Transverse colon (tissue), 4 donors: ENCODE data around the gene NAA25. TPM values are rescaled to one million over a fixed set of nuclear protein-coding genes. Genes with fewer than 3 reads are reported as not detected.
A peak's percentile ranks its signal among the peaks of the same experiment; 100 is the strongest.

Experiments
- DNase-seq: peaks from one replicate; pipeline ENCODE4 v3.0.0-alpha.2; 2019
- H3K27ac ChIP-seq, 4 donors: fragments of 200-600 bp; sonication (generic); 2 replicates each; pipeline ENCODE4 v1.5.1; 2016 to 2018; ENCODE audit warnings: inconsistent platforms in 4 of 4
- H3K27me3 ChIP-seq: fragments of 200-600 bp; sonication (generic); 2 replicates; pipeline ENCODE4 v1.5.1; 2017; ENCODE audit warnings: inconsistent platforms
- H3K36me3 ChIP-seq, 4 donors: fragments of 200-600 bp; sonication (generic); 2 replicates each; pipeline ENCODE4 v1.5.1; 2017 to 2019; ENCODE audit warnings: inconsistent platforms in 4 of 4
- H3K4me1 ChIP-seq, 4 donors: fragments of 200-600 bp; sonication (generic); 2 replicates each; pipeline ENCODE4 v1.5.1; 2017 to 2020; ENCODE audit warnings: inconsistent platforms in 4 of 4
- H3K4me3 ChIP-seq, 4 donors: fragments of 200-600 bp; sonication (generic); 1 replicate in 1 of 4; 2 replicates in 3 of 4; pipeline versions ENCODE4 v1.5.1 to v1.6.1; 2017 to 2019; ENCODE audit warnings: inconsistent platforms in 4 of 4
- H3K9me3 ChIP-seq, 2 donors: fragments of 200-600 bp; sonication (generic); 2 replicates each; pipeline ENCODE4 v1.5.1; 2017 to 2019; ENCODE audit warnings: inconsistent platforms in 2 of 2
- EP300 ChIP-seq: sonication (generic); formaldehyde crosslinking; IDR thresholded peaks from one replicate; pipeline ENCODE4 v1.6.1; 2017; ENCODE audit warnings: antibody characterized with exemption, low read depth
- POLR2A ChIP-seq: fragments of 450-650 bp; IDR thresholded peaks from one replicate; pipeline ENCODE4 v1.6.1; 2016; ENCODE audit warnings: antibody characterized with exemption, mild to moderate bottlenecking, moderate library complexity
- POLR2AphosphoS5 ChIP-seq, 3 donors: sonication (generic); formaldehyde crosslinking; IDR thresholded peaks; one replicate each; pipeline ENCODE4 v1.6.1; 2016; ENCODE audit warnings: antibody characterized with exemption in 3 of 3
- WGBS, 2 donors: methylation state at CpG; one replicate each; pipeline ENCODE4 v1.1.5; 2018; ENCODE audit warnings: low coverage in 1 of 2; 5-methylcytosine and 5-hydroxymethylcytosine counted together
- in situ Hi-C, 4 donors: fragments of 200-750 bp; cut with MboI; loops; one replicate each; pipeline versions ENCODE4 v1.15.0 to v1.15.1; 2017; ENCODE audit warnings: low sequenced_read_pairs in 3 of 4, low pct_ligation_motif_present in 1 of 4, low pct_unique_long_range_greater_than_20kb in 1 of 4
- intact Hi-C: fragments of 100-400 bp; cut with DNase I; formaldehyde crosslinking; loops from one replicate; pipeline ENCODE4 v1.15.1; 2023; ENCODE audit warnings: low total_unique reads
- total RNA-seq, 4 donors: library from RNA; depleted of rRNA; stranded (reverse); fragments of >200 nt; gene quantifications; one replicate each; pipeline ENCODE4 v1.1.0, GENCODE V29; 2016
- TF ChIP-seq, protein P1 (sequence below), 5 experiments: fragments of 200-600 bp in 3 of 5; fragments of 450-650 bp in 2 of 5; sonication (generic) in 3 of 5; IDR thresholded peaks; 1 replicate in 2 of 5; 2 replicates in 3 of 5; pipeline ENCODE4 v1.5.1; 2016 to 2017; ENCODE audit warnings: antibody characterized with exemption in 5 of 5, inconsistent platforms in 3 of 5, mild to moderate bottlenecking in 2 of 5, moderate library complexity in 1 of 5

The NAA25 gene
- total RNA-seq, 4 donors from 2014 or later, result 6.7 to 63.7 (median 18.4) TPM

DNA sequence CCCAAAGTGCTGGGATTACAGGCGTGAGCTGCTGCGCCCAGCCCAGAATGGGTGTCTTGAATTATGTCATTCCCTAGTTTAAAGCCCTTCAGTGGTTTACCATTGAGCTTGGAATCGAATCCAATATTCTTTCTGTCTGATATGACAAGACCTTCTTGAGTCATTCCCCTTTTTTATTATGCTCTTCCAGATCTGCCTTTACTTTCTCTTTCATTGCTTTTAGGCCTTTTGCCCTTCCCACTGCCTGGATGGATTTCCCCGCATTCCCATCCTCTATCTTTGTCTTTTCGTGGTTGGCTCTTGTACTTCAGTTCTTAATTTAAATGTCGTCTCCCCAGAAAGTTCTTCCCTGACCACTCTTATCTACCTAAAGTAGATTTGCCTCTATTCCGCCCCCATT, 18.3 kb upstream of the NAA25 start:
- H3K27me3 ChIP-seq, result no peaks in the 10 kb centered on the region
- peaks cover 30 to 83% (median 52%) of the 10 kb centered on the region in 4 donors for H3K4me1 ChIP-seq
- in situ Hi-C loops, result no loop called here
- DNase-seq, result no peak
- H3K9me3 ChIP-seq, result no peaks in the 10 kb centered on the region
- WGBS, 2 donors, result 71 to 77% methylated on average over 5 to 7 of the region's 7 CpGs
- intact Hi-C loops, result no loop called here
- peak overlapping the region; percentile 92 to 97 (median 95) for H3K27ac ChIP-seq
- H3K4me3 ChIP-seq, result peak overlapping the region in 2 of 4 donors; percentile 78
- no peak for TF ChIP-seq POLR2A
- no peak for TF ChIP-seq POLR2AphosphoS5 (IDR thresholded peaks at IDR 0.05)
- no peak for TF ChIP-seq EP300
- TF ChIP-seq, protein P1, sequence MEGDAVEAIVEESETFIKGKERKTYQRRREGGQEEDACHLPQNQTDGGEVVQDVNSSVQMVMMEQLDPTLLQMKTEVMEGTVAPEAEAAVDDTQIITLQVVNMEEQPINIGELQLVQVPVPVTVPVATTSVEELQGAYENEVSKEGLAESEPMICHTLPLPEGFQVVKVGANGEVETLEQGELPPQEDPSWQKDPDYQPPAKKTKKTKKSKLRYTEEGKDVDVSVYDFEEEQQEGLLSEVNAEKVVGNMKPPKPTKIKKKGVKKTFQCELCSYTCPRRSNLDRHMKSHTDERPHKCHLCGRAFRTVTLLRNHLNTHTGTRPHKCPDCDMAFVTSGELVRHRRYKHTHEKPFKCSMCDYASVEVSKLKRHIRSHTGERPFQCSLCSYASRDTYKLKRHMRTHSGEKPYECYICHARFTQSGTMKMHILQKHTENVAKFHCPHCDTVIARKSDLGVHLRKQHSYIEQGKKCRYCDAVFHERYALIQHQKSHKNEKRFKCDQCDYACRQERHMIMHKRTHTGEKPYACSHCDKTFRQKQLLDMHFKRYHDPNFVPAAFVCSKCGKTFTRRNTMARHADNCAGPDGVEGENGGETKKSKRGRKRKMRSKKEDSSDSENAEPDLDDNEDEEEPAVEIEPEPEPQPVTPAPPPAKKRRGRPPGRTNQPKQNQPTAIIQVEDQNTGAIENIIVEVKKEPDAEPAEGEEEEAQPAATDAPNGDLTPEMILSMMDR (IDR thresholded peaks at IDR 0.05), result no peak
- H3K36me3 ChIP-seq, result peaks cover 0 to 7% (median 0%) of the 10 kb centered on the region in 4 donors

GRCh38 chr12:112126000-112126438, 17.4 kb upstream of the NAA25 start:
- in situ Hi-C loops, result no loop called here
- Histone ChIP-seq H3K9me3 (no peaks in the 10 kb centered on the region), H3K27me3 (no peaks in the 10 kb centered on the region), H3K4me1 (peaks cover 30 to 76% (median 46%) of the 10 kb centered on the region in 4 donors), H3K36me3 (peaks cover 0 to under 1% (median 0%) of the 10 kb centered on the region in 4 donors), H3K27ac (peak overlapping the region; percentile 92 to 97 (median 95)), H3K4me3 (peak overlapping the region; percentile 71 to 94 (median 78))
- no peak for TF ChIP-seq POLR2A
- TF ChIP-seq POLR2AphosphoS5 (IDR thresholded peaks at IDR 0.05), result no peak
- TF ChIP-seq, protein P1 (IDR thresholded peaks at IDR 0.05), result no peak
- no peak for TF ChIP-seq EP300
- intact Hi-C loops, result no loop called here
- 3% methylated on average over 14 of the region's 25 CpGs; no CpG with 5 or more reads in 1 of the 2 donors for WGBS, 2 donors
- DNase-seq, result no peak

DNA sequence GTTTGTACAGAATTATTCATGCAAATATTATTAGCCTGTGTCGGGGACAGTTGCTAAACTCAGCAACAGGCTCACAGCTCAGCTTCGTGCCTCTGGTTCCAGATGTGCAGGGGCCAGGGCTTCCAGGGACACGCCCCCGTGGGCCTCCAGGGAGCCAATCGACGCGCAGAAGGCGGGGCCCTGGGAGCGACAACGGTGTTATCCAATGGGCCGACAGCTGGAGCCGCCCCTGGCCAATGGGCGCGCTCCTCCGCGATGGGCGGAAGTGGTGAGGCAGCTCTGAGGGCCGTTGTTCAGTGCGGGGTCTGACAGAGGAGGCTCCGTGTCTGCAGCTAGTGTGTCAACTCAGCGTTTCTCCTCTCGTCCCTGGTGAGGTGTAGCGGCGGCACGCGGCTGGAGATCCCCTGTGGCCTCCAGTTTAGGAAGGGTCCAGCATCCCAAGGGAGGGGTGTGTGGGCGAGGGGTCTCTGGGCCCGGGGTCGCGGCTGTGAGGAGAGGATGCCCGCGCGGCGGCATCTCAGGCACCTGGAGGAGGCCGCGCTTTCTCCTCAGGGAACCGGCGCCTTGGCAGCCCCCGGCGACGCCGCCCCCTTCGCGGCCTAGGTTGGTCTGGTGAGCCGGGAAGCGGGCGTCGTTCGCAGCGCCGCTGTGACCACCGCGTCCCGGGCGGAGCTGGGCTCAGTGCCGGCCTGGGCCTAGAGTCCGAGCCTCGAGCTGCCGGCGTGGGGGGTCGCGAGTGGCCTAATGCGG, 16.8 kb upstream of the NAA25 start, which contains the start of gene TRAFD1:
Gene TRAFD1, plus strand, starts transcription at position 311 of the 750 bp plus-strand sequence. CDS start 4,963 bp downstream, outside the sequence.
- Histone ChIP-seq H3K4me3 (peak within 1 kb of the TSS; percentile 71 to 94 (median 78)), H3K27ac (peak within 1 kb of the TSS; percentile 92 to 97 (median 95)), H3K9me3 (no peaks in the 10 kb centered on the region), H3K4me1 (peaks cover 24 to 70% (median 41%) of the 10 kb centered on the region in 4 donors), H3K27me3 (no peaks in the 10 kb centered on the region), H3K36me3 (no peaks in the 10 kb centered on the region)
- DNase-seq, result peak; percentile 98
- TF ChIP-seq POLR2AphosphoS5 (IDR thresholded peaks at IDR 0.05) (peak; percentile 98 to 99 (median 99)), POLR2A (peak; percentile 95), EP300 (no peak)
- TF ChIP-seq, protein P1 (IDR thresholded peaks at IDR 0.05), result no peak
- intact Hi-C loops, result no loop called here
- 0% methylated on average over 1 to 33 of the region's 63 CpGs for WGBS, 2 donors
- in situ Hi-C loops, result no loop called here

- in situ Hi-C loops, result no loop called here
- Histone ChIP-seq H3K4me1 (peaks cover 19 to 65% (median 36%) of the 10 kb centered on the region in 4 donors), H3K9me3 (no peaks in the 10 kb centered on the region), H3K4me3 (peak overlapping the region in 2 of 4 donors; percentile 78), H3K27ac (peak overlapping the region; percentile 77 to 97 (median 95)), H3K36me3 (no peaks in the 10 kb centered on the region), H3K27me3 (no peaks in the 10 kb centered on the region)
- intact Hi-C loops, result no loop called here
- WGBS, 2 donors, result 6 to 13% methylated on average over 1 of the region's 1 CpG
- no peak for TF ChIP-seq POLR2A
- TF ChIP-seq EP300, result no peak
- TF ChIP-seq, protein P1 (IDR thresholded peaks at IDR 0.05), result no peak
- TF ChIP-seq POLR2AphosphoS5 (IDR thresholded peaks at IDR 0.05), result no peak
- DNase-seq, result no peak
Measured at GRCh38 chr12:112124918-112125249, 16.3 kb upstream of the NAA25 start.
